ENCODE measurements around the gene SHLD3. TPM values are rescaled to one million over a fixed set of nuclear protein-coding genes. Genes with fewer than 3 reads are reported as not detected.
"Not testable (repeated sequence)": the region's sequence is repeated elsewhere in the genome, so short reads cannot be mapped to it uniquely, and the experiment has no call there.

Gene SHLD3
- total RNA-seq, 4 donors from 2014 or later, result 2.0 to 4.4 (median 2.6) TPM

DNA sequence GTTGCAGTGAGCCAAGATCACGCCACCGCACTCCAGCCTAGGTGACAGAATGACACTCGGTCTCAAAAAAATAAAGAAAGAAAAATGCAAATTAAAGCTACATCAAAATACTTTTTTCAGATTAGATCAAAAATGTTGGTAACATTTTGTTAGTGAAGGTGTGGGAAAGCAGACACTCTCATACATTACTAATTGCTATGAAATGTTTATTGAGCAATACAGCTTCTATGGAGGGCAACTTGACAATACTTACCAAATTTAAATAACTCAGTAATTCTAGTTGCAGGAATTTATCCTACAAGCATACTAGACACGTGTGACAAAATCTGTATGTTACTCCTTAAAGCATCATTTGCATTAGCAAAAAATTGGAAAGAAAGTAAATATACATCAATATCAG is 4.8 kb upstream of the SHLD3 start:
- DNase-seq (ENCODE audit: low spot score in 2 of 2), result no peak
- TF ChIP-seq, protein P1, sequence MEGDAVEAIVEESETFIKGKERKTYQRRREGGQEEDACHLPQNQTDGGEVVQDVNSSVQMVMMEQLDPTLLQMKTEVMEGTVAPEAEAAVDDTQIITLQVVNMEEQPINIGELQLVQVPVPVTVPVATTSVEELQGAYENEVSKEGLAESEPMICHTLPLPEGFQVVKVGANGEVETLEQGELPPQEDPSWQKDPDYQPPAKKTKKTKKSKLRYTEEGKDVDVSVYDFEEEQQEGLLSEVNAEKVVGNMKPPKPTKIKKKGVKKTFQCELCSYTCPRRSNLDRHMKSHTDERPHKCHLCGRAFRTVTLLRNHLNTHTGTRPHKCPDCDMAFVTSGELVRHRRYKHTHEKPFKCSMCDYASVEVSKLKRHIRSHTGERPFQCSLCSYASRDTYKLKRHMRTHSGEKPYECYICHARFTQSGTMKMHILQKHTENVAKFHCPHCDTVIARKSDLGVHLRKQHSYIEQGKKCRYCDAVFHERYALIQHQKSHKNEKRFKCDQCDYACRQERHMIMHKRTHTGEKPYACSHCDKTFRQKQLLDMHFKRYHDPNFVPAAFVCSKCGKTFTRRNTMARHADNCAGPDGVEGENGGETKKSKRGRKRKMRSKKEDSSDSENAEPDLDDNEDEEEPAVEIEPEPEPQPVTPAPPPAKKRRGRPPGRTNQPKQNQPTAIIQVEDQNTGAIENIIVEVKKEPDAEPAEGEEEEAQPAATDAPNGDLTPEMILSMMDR (IDR thresholded peaks at IDR 0.05), result no peak
- no peak for TF ChIP-seq POLR2A (IDR thresholded peaks at IDR 0.05)
- no peak overlapping the region for H3K4me3 ChIP-seq (ENCODE audit: low read depth, poor library complexity, severe bottlenecking)
- intact Hi-C loops (cut with DNase I; ENCODE audit: low total_unique reads), result no loop called here
- 89 to 90% methylated on average over 4 of the region's 4 CpGs for WGBS, 2 donors

DNA sequence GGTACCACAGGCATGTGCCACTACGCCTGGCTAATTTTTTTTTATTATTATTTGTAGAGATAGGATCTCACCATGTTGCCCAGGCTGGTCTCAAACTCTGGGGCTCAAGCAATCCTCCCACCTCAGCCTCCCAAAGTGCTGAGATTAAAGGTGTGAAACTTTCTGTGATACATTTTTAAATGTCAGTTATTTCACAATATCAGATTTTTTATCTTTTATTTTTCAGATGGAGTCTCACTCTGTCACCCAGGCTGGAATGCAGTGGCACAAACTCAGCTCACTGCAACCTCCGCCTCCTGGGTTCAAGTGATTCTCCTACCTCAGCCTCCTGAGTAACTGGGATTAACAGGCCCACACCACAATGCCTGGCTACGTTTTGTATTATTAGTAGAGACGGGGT is 2.9 kb upstream of the SHLD3 start:
- 93 to 94% methylated on average over 4 of the region's 4 CpGs for WGBS, 2 donors
- H3K4me3 ChIP-seq (ENCODE audit: low read depth, poor library complexity, severe bottlenecking); intact Hi-C loops (cut with DNase I; ENCODE audit: low total_unique reads); DNase-seq (ENCODE audit: low spot score in 2 of 2): not testable (repeated sequence)

DNA sequence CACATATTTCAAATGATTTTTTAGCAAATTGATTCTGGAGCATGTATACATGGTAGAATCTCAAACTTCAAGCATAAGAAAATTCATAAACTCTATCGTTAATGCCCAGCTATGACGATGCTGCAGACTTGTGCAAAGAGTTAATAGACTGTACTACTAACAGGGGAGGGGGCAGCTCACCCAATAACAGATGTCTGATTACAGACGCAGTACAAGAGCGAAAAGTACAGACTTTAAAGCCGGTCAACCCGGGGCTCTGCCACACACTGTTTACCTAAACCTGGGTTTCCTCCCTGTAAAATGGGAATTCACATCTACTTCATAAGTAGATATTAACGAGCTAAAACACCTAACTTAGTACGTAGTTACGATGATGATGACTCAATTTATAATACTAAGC is 1.3 kb upstream of the SHLD3 start:
- TF ChIP-seq, protein P1 (IDR thresholded peaks at IDR 0.05), result no peak
- no peak for TF ChIP-seq POLR2A (IDR thresholded peaks at IDR 0.05)
- no peak for DNase-seq (ENCODE audit: low spot score in 2 of 2)
- peak overlapping the region; percentile 95 for H3K4me3 ChIP-seq (ENCODE audit: low read depth, poor library complexity, severe bottlenecking)
- intact Hi-C loops (cut with DNase I; ENCODE audit: low total_unique reads), result no loop called here
- WGBS, 2 donors, result 6% methylated on average over 9 of the region's 9 CpGs

DNA sequence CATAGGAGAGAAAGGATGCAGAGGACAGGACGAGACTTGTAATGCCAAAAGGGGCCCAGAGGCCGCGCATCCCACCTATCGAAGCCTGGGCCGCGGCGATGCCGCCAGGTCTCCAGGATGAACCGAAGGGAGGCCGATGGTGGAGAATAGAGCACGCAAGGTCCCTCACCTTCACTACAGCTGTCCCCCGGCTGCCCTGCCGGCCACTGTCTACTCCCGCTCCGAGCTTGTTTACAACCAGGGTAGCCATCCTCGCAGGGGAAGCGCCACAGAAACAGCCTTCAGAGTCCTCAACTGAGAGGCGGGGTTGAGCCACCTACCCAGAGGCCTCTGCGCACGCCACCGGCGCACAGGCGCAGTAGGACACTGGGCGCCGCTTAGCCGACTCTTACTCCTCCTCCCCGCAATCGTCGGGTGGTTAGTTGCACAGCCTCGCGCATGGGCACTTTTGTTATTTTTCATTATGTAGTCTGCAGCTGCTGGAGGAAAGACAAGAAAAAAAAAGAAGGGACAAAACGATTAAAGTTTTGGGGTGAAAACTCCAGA is 729 bp upstream of the SHLD3 start, which contains the start of gene TRIM23:
TSS of gene TRIM23 (minus strand) at position 309 of the 546 bp plus-strand sequence. CDS start at position 250, 59 bp downstream.
- H3K4me3 ChIP-seq (ENCODE audit: low read depth, poor library complexity, severe bottlenecking), result peak within 1 kb of the TSS; percentile 95
- 0 to 1% methylated on average over 28 to 29 of the region's 32 CpGs for WGBS, 2 donors
- DNase-seq (ENCODE audit: low spot score in 2 of 2), result peak; percentile 91 to 97
- no peak for TF ChIP-seq POLR2A (IDR thresholded peaks at IDR 0.05)
- TF ChIP-seq, protein P1 (IDR thresholded peaks at IDR 0.05), result no peak
- intact Hi-C loops (cut with DNase I; ENCODE audit: low total_unique reads), result no loop called here

DNA sequence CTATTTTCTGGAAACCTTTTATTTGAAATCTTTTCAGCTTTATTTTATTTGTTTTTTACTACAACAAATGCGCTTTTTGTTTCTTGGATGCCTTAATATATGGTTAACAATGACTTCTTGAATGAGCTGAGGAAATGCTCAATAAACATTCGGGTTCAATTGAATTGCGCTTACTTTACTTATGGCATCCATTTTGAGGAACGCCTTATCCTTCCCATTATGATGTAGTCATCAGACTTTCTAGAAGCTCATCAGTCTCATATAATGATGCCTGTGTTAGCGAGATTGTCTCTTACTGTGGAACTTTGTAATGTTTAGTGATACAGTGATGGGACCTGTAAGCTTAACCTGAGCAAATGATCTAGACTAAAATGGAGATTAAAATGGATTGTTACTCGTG is 916 bp downstream of the SHLD3 start:
- no peak for TF ChIP-seq POLR2A (IDR thresholded peaks at IDR 0.05)
- H3K4me3 ChIP-seq (ENCODE audit: low read depth, poor library complexity, severe bottlenecking), result no peak overlapping the region
- WGBS, 2 donors, result 60 to 69% methylated on average over 6 of the region's 6 CpGs
- DNase-seq (ENCODE audit: low spot score in 2 of 2), result no peak
- intact Hi-C loops (cut with DNase I; ENCODE audit: low total_unique reads), result no loop called here

DNA sequence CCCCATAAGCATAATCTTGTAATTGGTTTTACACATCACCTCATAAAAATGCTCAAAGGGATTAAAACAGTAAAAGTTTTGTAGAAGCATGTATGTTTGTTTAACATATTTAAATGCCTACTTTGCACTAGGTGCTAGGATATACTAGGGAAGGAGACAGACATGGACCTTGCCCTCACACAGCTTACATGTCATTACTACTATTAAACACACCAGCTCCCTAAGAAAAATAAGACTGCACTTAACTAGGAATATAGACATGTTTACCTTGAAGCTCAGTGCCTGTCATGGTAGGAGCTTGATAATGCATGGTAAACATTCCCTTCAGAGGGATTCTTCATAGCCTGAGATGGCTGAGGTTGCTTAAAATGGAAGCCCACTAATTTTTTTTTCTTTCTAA is 6.2 kb downstream of the SHLD3 start:
- no peak for DNase-seq (ENCODE audit: low spot score in 2 of 2)
- H3K4me3 ChIP-seq (ENCODE audit: low read depth, poor library complexity, severe bottlenecking), result no peak overlapping the region
- TF ChIP-seq POLR2A (IDR thresholded peaks at IDR 0.05), result no peak
- TF ChIP-seq, protein P1 (IDR thresholded peaks at IDR 0.05), result no peak
- intact Hi-C loops (cut with DNase I; ENCODE audit: low total_unique reads), result no loop called here

DNA sequence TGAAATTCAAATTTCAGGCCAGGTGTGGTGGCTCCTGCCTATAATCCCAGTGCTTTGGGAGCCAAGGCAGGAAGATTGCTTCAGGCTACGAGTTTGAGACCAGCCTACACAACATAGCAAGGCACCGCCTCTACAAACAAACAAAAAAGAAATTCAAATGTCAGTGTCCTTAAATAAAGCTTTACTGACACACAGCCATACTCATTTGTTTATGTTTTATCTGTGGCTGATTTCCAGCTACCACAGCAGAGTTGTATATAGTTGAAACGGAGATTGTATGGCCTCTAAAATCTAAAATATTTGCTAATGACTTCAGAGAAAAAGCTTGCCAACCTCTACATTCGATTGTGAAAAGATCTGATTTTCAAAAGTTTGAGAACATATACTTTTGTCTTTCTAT is 15.4 kb downstream of the SHLD3 start:
- no peak for DNase-seq (ENCODE audit: low spot score in 2 of 2)
- TF ChIP-seq POLR2A (IDR thresholded peaks at IDR 0.05), result no peak
- TF ChIP-seq, protein P1 (IDR thresholded peaks at IDR 0.05), result no peak
- intact Hi-C loops (cut with DNase I; ENCODE audit: low total_unique reads), result no loop called here
- 89% methylated on average over 4 of the region's 4 CpGs for WGBS, 2 donors
- H3K4me3 ChIP-seq (ENCODE audit: low read depth, poor library complexity, severe bottlenecking), result no peak overlapping the region
